ENCODE data around the gene SIMC1.
A peak's percentile ranks its signal among the peaks of the same experiment; 100 is the strongest.
"Not testable (repeated sequence)": the region's sequence is repeated elsewhere in the genome, so short reads cannot be mapped to it uniquely, and the experiment has no call there.

Gene SIMC1

DNA sequence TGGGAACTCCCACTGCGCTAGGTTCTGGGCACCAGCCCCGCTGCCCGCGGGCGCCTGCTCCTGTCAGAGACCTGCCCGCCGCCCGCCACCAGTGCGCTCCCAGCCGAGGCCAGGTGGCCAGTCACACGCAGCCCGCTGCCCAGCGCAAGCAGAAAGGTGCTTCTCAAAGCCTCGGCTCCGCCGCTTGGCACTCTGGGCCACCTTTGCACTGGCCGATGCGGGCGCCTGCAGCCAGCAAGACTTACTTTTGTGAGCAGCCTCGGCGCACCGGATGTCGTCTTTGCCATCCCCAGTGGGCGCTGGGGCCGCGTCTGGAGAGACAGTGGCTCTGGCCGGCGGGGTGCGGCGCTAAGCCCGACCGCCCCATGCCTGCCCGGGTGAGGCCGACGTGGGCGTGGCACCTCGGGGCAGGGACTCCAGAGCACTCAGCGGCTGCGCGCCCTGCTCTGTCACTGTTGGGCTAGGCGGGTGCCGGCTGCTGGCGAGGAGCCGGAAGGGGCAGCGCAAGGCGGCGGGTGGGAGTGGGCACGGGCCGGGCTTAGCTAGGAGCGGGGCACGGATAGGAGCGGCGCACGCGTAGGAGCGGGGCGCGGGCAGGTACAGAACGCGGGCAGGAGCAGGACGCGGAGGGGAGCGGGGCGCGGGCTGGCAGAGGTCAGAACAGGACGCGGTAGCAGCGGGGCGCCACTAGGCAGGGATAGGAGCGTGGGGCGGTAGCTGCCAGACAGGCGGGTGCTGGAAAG is 39.1 kb upstream of the SIMC1 start:
- Mint-ChIP-seq H3K4me1 (peaks cover 19% of the 10 kb centered on the region), H3K4me3 (peak overlapping the region; percentile 61), H3K27me3 (peaks cover 53% of the 10 kb centered on the region)
- H3K9me3 Mint-ChIP-seq, CTCF ChIA-PET, H3K27ac Mint-ChIP-seq, H3K36me3 Mint-ChIP-seq: not testable (repeated sequence)
- DNase-seq: peak; percentile 37

- CTCF ChIA-PET: not testable (repeated sequence)
- H3K4me3 Mint-ChIP-seq: peak overlapping the region; percentile 61
Observed at GRCh38 chr5:176199803-176200399, 38.3 kb upstream of the SIMC1 start.

GRCh38 chr5:176201811-176202210 is 36.4 kb upstream of the SIMC1 start:
- no peaks in the 10 kb centered on the region for H3K9me3 Mint-ChIP-seq
- no peak overlapping the region for H3K4me3 Mint-ChIP-seq

More at GRCh38 chr5:176199803-176200399, 38.3 kb upstream of the SIMC1 start:
- not testable (repeated sequence) for H3K9me3 Mint-ChIP-seq, DNase-seq, H3K36me3 Mint-ChIP-seq, H3K27ac Mint-ChIP-seq
- H3K4me1 Mint-ChIP-seq: peaks cover 19% of the 10 kb centered on the region
- peaks cover 47% of the 10 kb centered on the region for H3K27me3 Mint-ChIP-seq

DNA sequence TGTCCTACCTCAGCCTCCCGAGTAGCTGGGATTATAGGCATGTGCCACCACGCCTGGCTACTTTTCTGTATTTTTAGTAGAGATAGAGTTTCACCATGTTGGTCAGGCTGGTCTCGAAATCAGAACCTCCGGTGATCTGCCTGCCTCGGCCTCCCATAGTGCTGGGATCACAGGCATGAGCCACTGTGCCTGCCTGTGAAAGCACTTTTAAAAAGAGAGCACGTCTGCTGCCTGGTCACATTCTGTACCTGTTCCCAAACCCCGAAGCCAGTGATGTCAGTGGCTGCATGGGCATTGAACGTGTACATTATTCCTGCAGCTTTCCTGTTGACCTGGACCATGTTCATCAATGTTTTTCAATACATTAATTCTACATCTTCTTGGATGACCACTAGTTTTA is 35.1 kb upstream of the SIMC1 start:
- Mint-ChIP-seq H3K27me3 (peaks cover 30% of the 10 kb centered on the region), H3K9me3 (no peaks in the 10 kb centered on the region), H3K4me1 (peaks cover 3% of the 10 kb centered on the region), H3K4me3 (no peak overlapping the region), H3K27ac (no peak overlapping the region), H3K36me3 (no peaks in the 10 kb centered on the region)
- CTCF ChIA-PET: no interaction called here
- DNase-seq: no peak

More at GRCh38 chr5:176201811-176202210, 36.4 kb upstream of the SIMC1 start:
- Mint-ChIP-seq H3K4me1 (peaks cover 13% of the 10 kb centered on the region), H3K27ac (no peak overlapping the region), H3K27me3 (peaks cover 39% of the 10 kb centered on the region), H3K36me3 (no peaks in the 10 kb centered on the region)
- CTCF ChIA-PET: no interaction called here
- DNase-seq: no peak

GRCh38 chr5:176203535-176203934 is 34.7 kb upstream of the SIMC1 start:
- CTCF ChIA-PET, H3K9me3 Mint-ChIP-seq, H3K27ac Mint-ChIP-seq, H3K4me1 Mint-ChIP-seq, DNase-seq, H3K4me3 Mint-ChIP-seq, H3K36me3 Mint-ChIP-seq: not testable (repeated sequence)
- peaks cover 29% of the 10 kb centered on the region for H3K27me3 Mint-ChIP-seq

DNA sequence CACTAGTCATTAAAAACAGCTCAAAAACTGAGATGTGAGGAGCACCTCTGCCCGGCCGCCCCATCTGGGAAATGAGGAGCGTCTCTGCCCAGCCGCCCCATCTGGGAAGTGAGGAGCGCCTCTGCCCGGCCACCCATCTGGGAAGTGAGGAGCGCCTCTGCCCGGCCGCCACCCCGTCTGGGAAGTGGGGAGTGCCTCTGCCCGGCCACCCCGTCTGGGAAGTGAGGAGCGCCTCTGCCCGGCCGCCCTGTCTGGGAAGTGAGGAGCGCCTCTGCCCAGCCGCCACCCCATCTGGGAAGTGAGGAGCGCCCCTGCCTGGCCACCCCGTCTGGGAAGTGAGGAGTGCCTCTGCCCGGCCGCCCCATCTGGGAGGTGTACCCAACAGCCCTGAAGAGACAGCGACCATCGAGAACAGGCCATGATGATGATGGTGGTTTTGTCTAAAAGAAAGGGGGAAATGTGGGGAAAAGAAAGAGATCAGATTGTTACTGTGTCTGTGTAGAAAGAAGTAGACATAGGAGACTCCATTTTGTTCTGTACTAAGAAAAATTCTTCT is 23.7 kb upstream of the SIMC1 start:
- CTCF ChIA-PET, H3K36me3 Mint-ChIP-seq, H3K4me1 Mint-ChIP-seq: not testable (repeated sequence)

DNA sequence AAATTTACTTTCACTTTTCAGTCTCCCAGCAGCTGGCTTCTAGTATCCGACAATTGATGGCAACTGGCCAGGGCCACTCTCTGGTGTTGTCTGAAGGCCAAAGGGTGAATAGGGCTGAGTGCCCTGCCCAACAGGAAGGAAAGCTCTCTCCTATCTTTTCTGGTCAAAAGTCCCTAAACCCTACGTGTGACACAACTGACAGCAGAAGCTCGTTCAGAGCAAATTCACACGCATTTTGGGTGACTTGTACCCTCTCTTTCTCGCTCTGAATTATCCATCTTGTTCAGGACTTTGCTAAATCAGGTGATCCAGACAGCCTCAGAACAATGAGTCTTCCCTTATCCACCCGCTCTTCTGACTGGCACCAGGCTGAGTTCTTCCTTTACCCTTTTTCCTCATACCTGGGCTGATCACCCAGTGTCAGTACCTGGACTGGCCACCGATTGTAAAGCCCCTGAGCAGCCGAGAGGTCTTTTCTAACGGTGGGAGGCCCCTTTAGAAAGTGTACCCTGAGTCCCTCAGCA is 21.8 kb upstream of the SIMC1 start:
- DNase-seq, H3K36me3 Mint-ChIP-seq, H3K27ac Mint-ChIP-seq, H3K4me1 Mint-ChIP-seq, CTCF ChIA-PET, H3K9me3 Mint-ChIP-seq, H3K4me3 Mint-ChIP-seq: not testable (repeated sequence)
- H3K27me3 Mint-ChIP-seq: peaks cover 22% of the 10 kb centered on the region

More for the DNA sequence above, 23.7 kb upstream of the SIMC1 start:
- not testable (repeated sequence) for H3K27ac Mint-ChIP-seq, H3K9me3 Mint-ChIP-seq, H3K4me3 Mint-ChIP-seq, DNase-seq
- H3K27me3 Mint-ChIP-seq: peaks cover 22% of the 10 kb centered on the region

GRCh38 chr5:176217188-176217729 is 21.0 kb upstream of the SIMC1 start:
- H3K4me1 Mint-ChIP-seq, H3K27ac Mint-ChIP-seq, H3K4me3 Mint-ChIP-seq, DNase-seq, CTCF ChIA-PET, H3K9me3 Mint-ChIP-seq, H3K36me3 Mint-ChIP-seq: not testable (repeated sequence)
- peaks cover 22% of the 10 kb centered on the region for H3K27me3 Mint-ChIP-seq

GRCh38 chr5:176217764-176218163 is 20.5 kb upstream of the SIMC1 start:
- H3K4me1 Mint-ChIP-seq, H3K9me3 Mint-ChIP-seq, H3K27ac Mint-ChIP-seq, H3K4me3 Mint-ChIP-seq, H3K36me3 Mint-ChIP-seq, DNase-seq, CTCF ChIA-PET: not testable (repeated sequence)
- H3K27me3 Mint-ChIP-seq: peaks cover 20% of the 10 kb centered on the region

DNA sequence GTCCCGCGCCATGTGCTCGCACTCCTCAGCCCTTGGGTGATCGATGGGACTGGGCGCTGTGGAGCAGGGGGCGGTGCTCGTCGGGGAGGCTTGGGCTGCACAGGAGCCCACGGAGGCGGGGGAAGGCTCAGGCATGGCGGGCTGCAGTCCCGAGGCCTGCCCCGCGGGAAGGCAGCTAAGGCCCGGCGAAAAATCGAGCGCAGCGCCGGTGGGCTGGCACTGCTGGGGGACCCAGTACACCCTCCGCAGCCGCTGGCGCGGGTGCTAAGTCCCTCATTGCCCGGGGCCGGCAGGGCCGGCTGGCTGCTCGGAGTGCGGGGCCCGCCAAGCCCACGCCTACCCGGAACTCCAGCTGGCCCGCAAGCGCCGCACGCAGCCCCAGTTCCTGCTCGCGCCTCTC is 16.2 kb upstream of the SIMC1 start:
- H3K4me3 Mint-ChIP-seq, H3K36me3 Mint-ChIP-seq, H3K9me3 Mint-ChIP-seq, H3K4me1 Mint-ChIP-seq, H3K27ac Mint-ChIP-seq, H3K27me3 Mint-ChIP-seq, DNase-seq, CTCF ChIA-PET: not testable (repeated sequence)

DNA sequence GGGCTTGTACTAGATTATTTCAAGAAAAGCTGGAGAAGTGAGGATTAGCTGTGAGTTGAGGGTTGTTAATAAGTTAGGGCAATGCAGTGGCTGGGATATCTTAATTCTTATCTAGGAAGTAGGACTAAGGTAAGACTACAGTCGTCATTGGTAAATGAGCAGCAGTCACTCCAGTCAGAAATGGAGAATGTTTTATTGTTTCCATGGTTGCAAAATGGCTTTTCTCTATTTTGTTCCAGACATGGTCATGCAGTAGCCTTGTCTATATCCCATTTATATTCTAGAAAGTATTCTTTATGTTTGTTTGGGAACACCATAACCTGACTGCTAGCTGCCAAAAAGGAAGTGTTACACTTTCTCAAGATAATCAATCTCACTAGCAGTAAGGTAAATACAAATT is 9.9 kb upstream of the SIMC1 start:
- CTCF ChIA-PET, H3K36me3 Mint-ChIP-seq, H3K27me3 Mint-ChIP-seq, DNase-seq, H3K4me3 Mint-ChIP-seq, H3K4me1 Mint-ChIP-seq, H3K9me3 Mint-ChIP-seq, H3K27ac Mint-ChIP-seq: not testable (repeated sequence)

DNA sequence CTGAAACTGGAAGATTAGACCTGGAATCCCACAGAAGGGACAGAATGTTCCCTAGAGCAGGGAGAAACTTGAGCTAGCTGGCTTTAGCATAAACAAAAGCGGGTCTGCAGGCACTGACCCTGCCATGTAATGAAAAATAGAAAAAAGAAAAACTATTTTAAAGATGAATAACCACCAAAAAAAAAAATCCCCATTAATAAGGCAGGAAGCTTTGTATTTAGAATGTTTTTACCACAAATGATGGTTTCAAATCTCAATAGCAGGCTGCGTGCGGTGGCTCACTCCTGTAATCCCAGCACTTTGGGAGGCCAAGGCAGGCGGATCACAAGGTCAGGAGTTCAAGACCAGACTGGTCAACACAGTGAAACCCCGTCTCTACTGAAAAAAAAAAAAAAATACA is 5.0 kb upstream of the SIMC1 start:
- H3K27ac Mint-ChIP-seq, H3K9me3 Mint-ChIP-seq, H3K27me3 Mint-ChIP-seq, H3K4me3 Mint-ChIP-seq, CTCF ChIA-PET, DNase-seq, H3K36me3 Mint-ChIP-seq: not testable (repeated sequence)
- peaks cover 14% of the 10 kb centered on the region for H3K4me1 Mint-ChIP-seq

DNA sequence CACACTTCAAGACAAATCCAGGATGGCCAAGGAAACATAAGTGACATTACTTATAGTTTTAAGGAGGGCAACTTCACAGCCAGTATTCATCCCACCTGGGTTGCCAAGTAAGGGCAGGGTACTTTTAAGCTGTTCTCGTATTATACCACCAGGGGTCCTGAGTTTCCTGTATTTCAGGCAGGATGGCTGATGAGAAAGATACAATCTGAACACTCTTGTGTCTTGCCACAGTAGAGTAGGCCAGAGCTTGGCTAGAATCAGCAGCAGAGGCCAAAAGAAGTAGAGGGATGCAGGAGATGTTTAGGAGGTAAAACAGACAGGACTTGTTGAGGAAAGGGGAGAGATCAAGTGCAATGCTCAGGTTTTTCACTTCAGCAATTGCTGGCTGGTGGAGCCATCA is 3.1 kb upstream of the SIMC1 start:
- not testable (repeated sequence) for H3K9me3 Mint-ChIP-seq, H3K27ac Mint-ChIP-seq, H3K36me3 Mint-ChIP-seq, H3K27me3 Mint-ChIP-seq, H3K4me3 Mint-ChIP-seq
- H3K4me1 Mint-ChIP-seq: peaks cover 17% of the 10 kb centered on the region
- DNase-seq: peak; percentile 29
- CTCF ChIA-PET: interaction anchor here (0.7 to 1.2 kb wide), 2 partner anchors 122 to 126 kb away, joined by 3 read pairs; partner anchors contain the start of gene KIAA1191

- H3K4me3 Mint-ChIP-seq, H3K36me3 Mint-ChIP-seq, CTCF ChIA-PET, H3K9me3 Mint-ChIP-seq, DNase-seq, H3K27ac Mint-ChIP-seq, H3K27me3 Mint-ChIP-seq: not testable (repeated sequence)
- peaks cover 14% of the 10 kb centered on the region for H3K4me1 Mint-ChIP-seq
Observed at GRCh38 chr5:176238645-176239283, 540 bp downstream of the SIMC1 start.

Data from activated naive CD4-positive, alpha-beta T cell treated with anti-CD3 and anti-CD28 coated beads, Interleukin-2, amount 10 ng/mL, durations not matched to agents 7 days and 5 days (primary cell).